GM12878 (cell line): ENCODE data around the gene FGFRL1.

Source experiments
- GABPA ChIP-seq: IDR thresholded peaks from 2 replicates; pipeline ENCODE4 v1.6.1; 2014; ENCODE audit warnings: antibody characterized with exemption, low read depth, mild to moderate bottlenecking, inconsistent platforms
- RFX5 ChIP-seq: IDR thresholded peaks from 2 replicates; pipeline ENCODE4 v1.6.1; 2011; ENCODE audit warnings: low read depth, low read length, improper control_type of control experiment
- SUZ12 ChIP-seq: fragments of 200-600 bp; sonication (generic); IDR thresholded peaks from one replicate; pipeline ENCODE4 v1.6.1; 2018; ENCODE audit warnings: antibody characterized with exemption, mild to moderate bottlenecking; ENCODE audit not compliant: unreplicated experiment

- TF ChIP-seq RFX5 = no peak
- no peak for TF ChIP-seq GABPA
- no peak for TF ChIP-seq SUZ12
Measured at GRCh38 chr4:970046-970745, 41.2 kb upstream of the FGFRL1 start.
